ENCODE data around the gene SPPL2B. TPM values are rescaled to one million over a fixed set of nuclear protein-coding genes. Genes with fewer than 3 reads are reported as not detected.

The SPPL2B gene
- total and polyA plus RNA-seq, 4 donors = 9.5 to 34.6 (median 21.4) TPM

- no peak for TF ChIP-seq CTCF (IDR thresholded peaks at IDR 0.05; ENCODE audit: low read depth, low read length, missing input control)
- TF ChIP-seq FOXA1 (IDR thresholded peaks at IDR 0.05) = no peak
- TF ChIP-seq NR2F2 (IDR thresholded peaks at IDR 0.05) = no peak
- no peak for TF ChIP-seq SP1 (IDR thresholded peaks at IDR 0.05)
- no peak for TF ChIP-seq EGR1 (IDR thresholded peaks at IDR 0.05; ENCODE audit: low read depth in 2 of 2)
- TF ChIP-seq RXRA (IDR thresholded peaks at IDR 0.05) = no peak
- TF ChIP-seq JUND (IDR thresholded peaks at IDR 0.05) = no peak
Observed at GRCh38 chr19:2306281-2306806, 22.1 kb upstream of the SPPL2B start (continued).

DNA sequence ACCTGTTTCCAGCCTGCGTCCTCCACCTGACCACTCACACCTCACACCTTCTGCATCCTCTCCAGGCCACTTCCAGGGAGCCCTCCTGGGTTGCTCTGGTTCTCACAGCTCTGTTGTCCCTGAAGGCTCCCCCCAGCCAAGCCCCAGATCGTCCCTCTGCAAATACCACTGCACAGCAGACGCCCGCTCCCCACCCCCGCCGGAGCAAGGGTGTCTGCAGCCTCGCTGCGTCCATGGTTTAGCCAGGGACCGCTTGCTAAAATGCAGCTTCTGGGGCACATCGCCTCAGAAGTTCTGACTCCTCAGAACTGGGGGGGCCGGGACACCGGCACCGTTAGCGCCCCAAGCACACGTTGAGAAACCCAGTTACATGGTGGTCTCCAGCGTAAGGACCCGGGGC, 21.5 kb upstream of the SPPL2B start:
- peaks cover 0 to 3% (median 3%) of the 10 kb centered on the region in 4 donors for H3K27me3 ChIP-seq (ENCODE audit: control insufficient read depth in 4 of 4, insufficient read depth in 4 of 4, low read length in 3 of 4)
- TF ChIP-seq HNF4A (conservative IDR thresholded peaks at IDR 0.05) (no peak), SP1 (IDR thresholded peaks at IDR 0.05) (no peak), YY1 (IDR thresholded peaks at IDR 0.05) (no peak), FOXA1 (IDR thresholded peaks at IDR 0.05) (no peak), RAD21 (IDR thresholded peaks at IDR 0.05) (no peak), HNF4G (IDR thresholded peaks at IDR 0.05) (no peak), NR2F2 (IDR thresholded peaks at IDR 0.05) (no peak), ZBTB33 (IDR thresholded peaks at IDR 0.05) (no peak), RXRA (IDR thresholded peaks at IDR 0.05) (no peak), GABPA (IDR thresholded peaks at IDR 0.05 in 1 of 2, conservative IDR thresholded peaks at IDR 0.05 in 1 of 2) (no peak), TAF1 (conservative IDR thresholded peaks at IDR 0.05) (no peak), JUND (IDR thresholded peaks at IDR 0.05) (no peak), FOXA2 (IDR thresholded peaks at IDR 0.05) (no peak), CTCF (IDR thresholded peaks at IDR 0.05; ENCODE audit: low read depth, low read length, missing input control) (no peak), EGR1 (IDR thresholded peaks at IDR 0.05; ENCODE audit: low read depth in 2 of 2) (no peak)
- TF ChIP-seq, protein P1, sequence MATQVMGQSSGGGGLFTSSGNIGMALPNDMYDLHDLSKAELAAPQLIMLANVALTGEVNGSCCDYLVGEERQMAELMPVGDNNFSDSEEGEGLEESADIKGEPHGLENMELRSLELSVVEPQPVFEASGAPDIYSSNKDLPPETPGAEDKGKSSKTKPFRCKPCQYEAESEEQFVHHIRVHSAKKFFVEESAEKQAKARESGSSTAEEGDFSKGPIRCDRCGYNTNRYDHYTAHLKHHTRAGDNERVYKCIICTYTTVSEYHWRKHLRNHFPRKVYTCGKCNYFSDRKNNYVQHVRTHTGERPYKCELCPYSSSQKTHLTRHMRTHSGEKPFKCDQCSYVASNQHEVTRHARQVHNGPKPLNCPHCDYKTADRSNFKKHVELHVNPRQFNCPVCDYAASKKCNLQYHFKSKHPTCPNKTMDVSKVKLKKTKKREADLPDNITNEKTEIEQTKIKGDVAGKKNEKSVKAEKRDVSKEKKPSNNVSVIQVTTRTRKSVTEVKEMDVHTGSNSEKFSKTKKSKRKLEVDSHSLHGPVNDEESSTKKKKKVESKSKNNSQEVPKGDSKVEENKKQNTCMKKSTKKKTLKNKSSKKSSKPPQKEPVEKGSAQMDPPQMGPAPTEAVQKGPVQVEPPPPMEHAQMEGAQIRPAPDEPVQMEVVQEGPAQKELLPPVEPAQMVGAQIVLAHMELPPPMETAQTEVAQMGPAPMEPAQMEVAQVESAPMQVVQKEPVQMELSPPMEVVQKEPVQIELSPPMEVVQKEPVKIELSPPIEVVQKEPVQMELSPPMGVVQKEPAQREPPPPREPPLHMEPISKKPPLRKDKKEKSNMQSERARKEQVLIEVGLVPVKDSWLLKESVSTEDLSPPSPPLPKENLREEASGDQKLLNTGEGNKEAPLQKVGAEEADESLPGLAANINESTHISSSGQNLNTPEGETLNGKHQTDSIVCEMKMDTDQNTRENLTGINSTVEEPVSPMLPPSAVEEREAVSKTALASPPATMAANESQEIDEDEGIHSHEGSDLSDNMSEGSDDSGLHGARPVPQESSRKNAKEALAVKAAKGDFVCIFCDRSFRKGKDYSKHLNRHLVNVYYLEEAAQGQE (IDR thresholded peaks at IDR 0.05) = no peak
- TF ChIP-seq, protein P2, sequence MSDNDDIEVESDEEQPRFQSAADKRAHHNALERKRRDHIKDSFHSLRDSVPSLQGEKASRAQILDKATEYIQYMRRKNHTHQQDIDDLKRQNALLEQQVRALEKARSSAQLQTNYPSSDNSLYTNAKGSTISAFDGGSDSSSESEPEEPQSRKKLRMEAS (IDR thresholded peaks at IDR 0.05) = no peak
- TF ChIP-seq, protein P3, sequence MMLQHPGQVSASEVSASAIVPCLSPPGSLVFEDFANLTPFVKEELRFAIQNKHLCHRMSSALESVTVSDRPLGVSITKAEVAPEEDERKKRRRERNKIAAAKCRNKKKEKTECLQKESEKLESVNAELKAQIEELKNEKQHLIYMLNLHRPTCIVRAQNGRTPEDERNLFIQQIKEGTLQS (IDR thresholded peaks at IDR 0.05) = no peak
- no peak overlapping the region for H3K9ac ChIP-seq (ENCODE audit: low read depth in 1 of 2, low read length in 2 of 2)
- H3K9me3 ChIP-seq (ENCODE audit: control insufficient read depth in 4 of 4, low read length in 3 of 4) = no peaks in the 10 kb centered on the region
- H3K4me3 ChIP-seq (ENCODE audit: low read depth in 1 of 3, low read length in 3 of 3) = no peak overlapping the region
- H3K27ac ChIP-seq (ENCODE audit: low read depth in 1 of 2, low read length in 2 of 2) = no peak overlapping the region
- no peak for DNase-seq (ENCODE audit: low spot score)
- 54% methylated on average over 17 of the region's 17 CpGs for WGBS
- H3K36me3 ChIP-seq (ENCODE audit: control insufficient read depth in 4 of 4, insufficient read depth in 3 of 4, low read depth in 1 of 4, low read length in 3 of 4) = no peaks in the 10 kb centered on the region
- peaks cover 0 to 8% (median under 1%) of the 10 kb centered on the region in 4 donors for H3K4me1 ChIP-seq (ENCODE audit: control insufficient read depth in 4 of 4, insufficient read depth in 4 of 4, low read length in 3 of 4)

Data from liver (tissue), 9 donors.